Tongue (tissue), 2 donors: Measurements from ENCODE around the gene IPMK. TPM values are rescaled to one million over a fixed set of nuclear protein-coding genes. Genes with fewer than 3 reads are reported as not detected.

Experiments used
- DNase-seq: peaks from one replicate; pipeline ENCODE4 v3.0.0-alpha.2; 2015
- total RNA-seq: library from RNA; depleted of rRNA; stranded (reverse); fragments of >200 nt; gene quantifications from one replicate; pipeline ENCODE4 v1.2.3, GENCODE V29; 2014

Gene IPMK
- 6.9 TPM for total RNA-seq

GRCh38 chr10:58267713-58268453, at the start of gene IPMK:
TSS of gene IPMK (minus strand) at chr10:58267894. CDS start at chr10:58267611, 283 bp downstream.
- DNase-seq, result peak; percentile 95

- no peak for DNase-seq
Observed at GRCh38 chr10:58316874-58317273, 49.2 kb upstream of the IPMK start.

- no peak for DNase-seq
Observed at GRCh38 chr10:58311026-58311425, 43.3 kb upstream of the IPMK start.

- DNase-seq, result no peak
Observed at GRCh38 chr10:58307676-58308075, 40.0 kb upstream of the IPMK start.

- DNase-seq, result no peak
Observed at GRCh38 chr10:58305821-58306220, 38.1 kb upstream of the IPMK start.

- no peak for DNase-seq
Observed at GRCh38 chr10:58304099-58304633, 36.5 kb upstream of the IPMK start.

- DNase-seq, result no peak
Observed at GRCh38 chr10:58302254-58302653, 34.6 kb upstream of the IPMK start.

GRCh38 chr10:58300676-58301075, 33.0 kb upstream of the IPMK start:
- DNase-seq, result no peak

GRCh38 chr10:58299580-58299979, 31.9 kb upstream of the IPMK start:
- peak; percentile 60 for DNase-seq

- DNase-seq, result no peak
Observed at GRCh38 chr10:58293989-58294388, 26.3 kb upstream of the IPMK start.

GRCh38 chr10:58291538-58292174, 24.0 kb upstream of the IPMK start:
- peak; percentile 65 for DNase-seq

- DNase-seq, result no peak
Observed at GRCh38 chr10:58282615-58283014, 14.9 kb upstream of the IPMK start.

- DNase-seq, result no peak
Observed at GRCh38 chr10:58281092-58281752, 13.5 kb upstream of the IPMK start.

GRCh38 chr10:58280477-58280876, 12.8 kb upstream of the IPMK start:
- DNase-seq, result no peak

- DNase-seq, result no peak
Observed at GRCh38 chr10:58278962-58279307, 11.2 kb upstream of the IPMK start.

GRCh38 chr10:58278274-58278961, 10.7 kb upstream of the IPMK start:
- DNase-seq, result no peak

GRCh38 chr10:58275908-58276307, 8.2 kb upstream of the IPMK start:
- peak; percentile 2 for DNase-seq

- DNase-seq, result no peak
Observed at GRCh38 chr10:58275261-58275660, 7.6 kb upstream of the IPMK start.

GRCh38 chr10:58269782-58270290, 2.1 kb upstream of the IPMK start:
- no peak for DNase-seq

GRCh38 chr10:58268946-58269781, 1.5 kb upstream of the IPMK start, which contains the start of gene CISD1:
TSS of gene CISD1 (plus strand) at chr10:58269162. CDS start at chr10:58269274, 112 bp downstream.
- DNase-seq, result peak; percentile 99

GRCh38 chr10:58268454-58268945, 806 bp upstream of the IPMK start:
- DNase-seq, result no peak
